IMR-90 (cell line): ENCODE measurements around the gene MGLL.

Source experiments
- BHLHE40 ChIP-seq: fragments of 150-350 bp; IDR thresholded peaks from 2 replicates; pipeline ENCODE4 v1.6.1; 2016; ENCODE audit warnings: mild to moderate bottlenecking, low read depth, low read length
- POLR2A ChIP-seq: IDR thresholded peaks from 2 replicates; pipeline ENCODE4 v1.6.1; 2012; ENCODE audit warnings: mild to moderate bottlenecking, low read depth, low read length
- SMC3 ChIP-seq: fragments of 150-350 bp; IDR thresholded peaks from 2 replicates; pipeline ENCODE4 v1.6.1; 2016; ENCODE audit warnings: low read depth, mild to moderate bottlenecking, antibody characterized with exemption, low read length, moderate library complexity
- TF ChIP-seq, protein P1 (sequence below): conservative IDR thresholded peaks from 2 replicates; pipeline ENCODE4 v1.5.1; 2012; ENCODE audit warnings: mild to moderate bottlenecking, low read depth, low read length, improper control_type of control experiment

DNA sequence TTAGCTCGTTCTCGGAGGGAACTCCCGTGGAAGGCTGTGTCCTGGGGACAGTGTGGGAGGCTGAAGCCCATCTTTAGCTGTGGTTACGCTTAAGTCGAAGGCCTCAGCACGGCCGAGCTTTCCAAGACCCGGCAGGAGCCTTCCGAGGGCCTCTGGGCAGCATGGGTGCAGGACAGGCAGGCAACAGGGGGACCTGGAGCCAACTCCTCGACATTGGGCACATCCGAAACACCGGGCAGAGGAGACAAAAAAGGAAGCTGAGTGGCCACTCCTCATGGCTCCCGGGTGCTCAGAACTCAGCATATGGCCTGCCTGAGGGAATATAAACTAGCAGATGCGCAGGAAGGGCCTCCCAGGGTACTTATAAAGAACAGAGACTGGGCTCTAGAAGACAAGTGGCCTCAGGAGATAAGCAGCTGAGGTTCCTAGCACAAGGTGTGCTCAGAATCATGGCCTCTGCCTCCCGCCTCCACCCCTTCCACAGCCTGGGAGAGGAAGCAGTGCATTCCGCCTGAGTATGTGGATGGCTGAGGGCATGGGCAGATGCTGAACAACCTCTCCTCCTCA lies 115.4 kb downstream of the MGLL start:
- no peak for TF ChIP-seq POLR2A
- TF ChIP-seq, protein P1, sequence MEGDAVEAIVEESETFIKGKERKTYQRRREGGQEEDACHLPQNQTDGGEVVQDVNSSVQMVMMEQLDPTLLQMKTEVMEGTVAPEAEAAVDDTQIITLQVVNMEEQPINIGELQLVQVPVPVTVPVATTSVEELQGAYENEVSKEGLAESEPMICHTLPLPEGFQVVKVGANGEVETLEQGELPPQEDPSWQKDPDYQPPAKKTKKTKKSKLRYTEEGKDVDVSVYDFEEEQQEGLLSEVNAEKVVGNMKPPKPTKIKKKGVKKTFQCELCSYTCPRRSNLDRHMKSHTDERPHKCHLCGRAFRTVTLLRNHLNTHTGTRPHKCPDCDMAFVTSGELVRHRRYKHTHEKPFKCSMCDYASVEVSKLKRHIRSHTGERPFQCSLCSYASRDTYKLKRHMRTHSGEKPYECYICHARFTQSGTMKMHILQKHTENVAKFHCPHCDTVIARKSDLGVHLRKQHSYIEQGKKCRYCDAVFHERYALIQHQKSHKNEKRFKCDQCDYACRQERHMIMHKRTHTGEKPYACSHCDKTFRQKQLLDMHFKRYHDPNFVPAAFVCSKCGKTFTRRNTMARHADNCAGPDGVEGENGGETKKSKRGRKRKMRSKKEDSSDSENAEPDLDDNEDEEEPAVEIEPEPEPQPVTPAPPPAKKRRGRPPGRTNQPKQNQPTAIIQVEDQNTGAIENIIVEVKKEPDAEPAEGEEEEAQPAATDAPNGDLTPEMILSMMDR: no peak
- no peak for TF ChIP-seq BHLHE40
- no peak for TF ChIP-seq SMC3
